SK-N-SH (cell line): ENCODE results near the gene SETD7. TPM values are rescaled to one million over a fixed set of nuclear protein-coding genes. Genes with fewer than 3 reads are reported as not detected.

Source experiments
- CTCF ChIA-PET: fragments of 300-600, 350-600 bp; formaldehyde crosslinking; extraction: SDS; loops from one replicate; lab custom pipeline; 2021; lab: Yijun Ruan, JAX
- POLR2A ChIA-PET: fragments of 350-600 bp; sonication (Branson Sonifier 250); formaldehyde crosslinking; extraction: SDS; loops from one replicate; lab custom pipeline; 2020; ENCODE audit warnings: antibody characterized with exemption, inconsistent platforms; lab: Yijun Ruan, JAX
- DNase-seq: peaks from one replicate; pipeline ENCODE4 v3.0.0; 2012
- H2AFZ ChIP-seq: fragments of 200-600 bp; sonication (generic); 2 replicates; pipeline ENCODE4 v1.8.1; 2016; ENCODE audit warnings: antibody characterized with exemption, mild to moderate bottlenecking, low read depth
- H3F3A ChIP-seq: fragments of 200-600 bp; sonication (generic); replicated peaks from 2 replicates; pipeline ENCODE3; 2016; ENCODE audit warnings: antibody characterized with exemption, mild to moderate bottlenecking; ENCODE audit not compliant: insufficient read depth
- H3K27ac ChIP-seq, 2 experiments: fragments of 200-500 bp in 1 of 2; fragments of 200-600 bp in 1 of 2; sonication (Bioruptor generic) in 1 of 2; sonication (generic), shearing (Covaris generic) in 1 of 2; 2 replicates each; pipeline versions ENCODE4 v1.5.1 to v1.6.1; 2014 to 2016; ENCODE audit warnings: low read depth in 2 of 2, inconsistent platforms in 1 of 2, low read length in 1 of 2, mild to moderate bottlenecking in 1 of 2, mixed read lengths in 1 of 2
- H3K27me3 ChIP-seq: fragments of 200-600 bp; sonication (generic), shearing (Covaris generic); 2 replicates; pipeline ENCODE4 v1.6.1; 2016; ENCODE audit warnings: mixed run types; ENCODE audit not compliant: insufficient read depth
- H3K36me3 ChIP-seq, 2 experiments: fragments of 200-500 bp in 1 of 2; fragments of 200-600 bp in 1 of 2; sonication (Bioruptor generic) in 1 of 2; sonication (generic) in 1 of 2; replicated peaks in 1 of 2; 2 replicates each; pipeline versions ENCODE3 to v1.5.1; 2014 to 2016; ENCODE audit warnings: low read length in 1 of 2, mild to moderate bottlenecking in 1 of 2; ENCODE audit not compliant: insufficient read depth in 2 of 2, control insufficient read depth in 1 of 2
- H3K4me1 ChIP-seq, 2 experiments: fragments of 200-500 bp in 1 of 2; fragments of 200-600 bp in 1 of 2; sonication (Bioruptor generic) in 1 of 2; sonication (generic), shearing (Covaris generic) in 1 of 2; 2 replicates each; pipeline versions ENCODE4 v1.5.1 to v1.6.1; 2014 to 2016; ENCODE audit warnings: low read depth in 1 of 2, low read length in 1 of 2, mixed run types in 1 of 2; ENCODE audit not compliant: insufficient read depth in 2 of 2, control insufficient read depth in 1 of 2
- H3K4me2 ChIP-seq: fragments of 200-600 bp; sonication (generic), shearing (Covaris generic); 2 replicates; pipeline ENCODE4 v1.6.1; 2017; ENCODE audit warnings: mixed run types
- H3K4me3 ChIP-seq, 2 experiments: fragments of 200-500 bp in 1 of 2; fragments of 200-600 bp in 1 of 2; sonication (Bioruptor generic) in 1 of 2; sonication (generic), shearing (Covaris generic) in 1 of 2; 2 replicates each; pipeline versions ENCODE4 v1.5.1 to v1.8.1; 2014 to 2016; ENCODE audit warnings: low read depth in 2 of 2, inconsistent platforms in 1 of 2, low read length in 1 of 2, mild to moderate bottlenecking in 1 of 2, mixed read lengths in 1 of 2, moderate library complexity in 1 of 2
- H3K79me2 ChIP-seq: fragments of 200-600 bp; sonication (generic); 2 replicates; pipeline ENCODE4 v1.8.1; 2017; ENCODE audit warnings: mild to moderate bottlenecking; ENCODE audit not compliant: insufficient read depth
- H3K9ac ChIP-seq: fragments of 200-600 bp; sonication (generic); 2 replicates; pipeline ENCODE4 v1.6.1; 2017; ENCODE audit warnings: mixed run types
- H3K9me2 ChIP-seq: fragments of 200-600 bp; sonication (generic); 2 replicates; pipeline ENCODE4 v1.6.1; 2017; ENCODE audit warnings: mixed run types
- H3K9me3 ChIP-seq: fragments of 200-600 bp; sonication (generic); 2 replicates; pipeline ENCODE4 v1.6.1; 2017; ENCODE audit warnings: mixed run types, mild to moderate bottlenecking, moderate library complexity
- H4K20me1 ChIP-seq: fragments of 200-600 bp; sonication (generic); 2 replicates; pipeline ENCODE4 v1.6.1; 2017; ENCODE audit warnings: mild to moderate bottlenecking, mixed run types; ENCODE audit not compliant: insufficient read depth
- ELF1 ChIP-seq: IDR thresholded peaks from 2 replicates; pipeline ENCODE4 v1.4.0; 2012
- EP300 ChIP-seq, 2 experiments: IDR thresholded peaks; 2 replicates each; pipeline versions ENCODE4 v1.4.0 to v1.6.1; 2012; ENCODE audit warnings: borderline replicate concordance in 1 of 2, low read depth in 1 of 2, low read length in 1 of 2
- FOSL2 ChIP-seq: IDR thresholded peaks from 2 replicates; pipeline ENCODE4 v1.4.0; 2012; ENCODE audit warnings: low read depth, mild to moderate bottlenecking, moderate library complexity, borderline replicate concordance
- GABPA ChIP-seq: IDR thresholded peaks from 2 replicates; pipeline ENCODE4 v1.4.0; 2012; ENCODE audit warnings: low read depth, mild to moderate bottlenecking
- JUND ChIP-seq: IDR thresholded peaks from 2 replicates; pipeline ENCODE4 v1.4.0; 2012
- SMC3 ChIP-seq: IDR thresholded peaks from 2 replicates; pipeline ENCODE4 v1.6.1; 2012; ENCODE audit warnings: low read depth, low read length, improper control_type of control experiment
- TAF1 ChIP-seq: IDR thresholded peaks from 2 replicates; pipeline ENCODE4 v1.6.1; 2012; ENCODE audit warnings: low read depth, mild to moderate bottlenecking, low read length, moderate library complexity, borderline replicate concordance
- TCF12 ChIP-seq: IDR thresholded peaks from 2 replicates; pipeline ENCODE4 v1.4.0; 2012
- TEAD4 ChIP-seq: IDR thresholded peaks from 2 replicates; pipeline ENCODE4 v1.4.0; 2012; ENCODE audit warnings: mild to moderate bottlenecking, borderline replicate concordance; ENCODE audit not compliant: insufficient read depth
- WGBS: methylation state at CpG from one replicate; pipeline ENCODE4 v1.1.6; 2017; ENCODE audit warnings: low lambda C conversion rate; 5-methylcytosine and 5-hydroxymethylcytosine counted together
- polyA plus RNA-seq, 3 experiments: library from polyadenylated mRNA; depleted of rRNA; stranded (reverse); fragments of >200 nt; gene quantifications; 2 replicates each; pipeline ENCODE4 v1.2.3, GENCODE V29; 2012
- TF ChIP-seq, protein P1 (sequence below): IDR thresholded peaks from 2 replicates; pipeline ENCODE4 v1.4.0; 2012; ENCODE audit warnings: low read depth
- TF ChIP-seq, protein P2 (sequence below): IDR thresholded peaks from 2 replicates; pipeline ENCODE4 v1.6.1; 2012; ENCODE audit warnings: mild to moderate bottlenecking, low read depth, low read length, moderate library complexity
- TF ChIP-seq, protein P3 (sequence below): fragments of 150-350 bp; IDR thresholded peaks from 2 replicates; pipeline ENCODE4 v1.6.1; 2017; ENCODE audit warnings: antibody characterized with exemption, low read length, low read depth, borderline replicate concordance

SETD7 gene
- polyA plus RNA-seq, 1 of the 3 experiments (the other 2 are of a cell fraction) = 5.0 TPM

DNA sequence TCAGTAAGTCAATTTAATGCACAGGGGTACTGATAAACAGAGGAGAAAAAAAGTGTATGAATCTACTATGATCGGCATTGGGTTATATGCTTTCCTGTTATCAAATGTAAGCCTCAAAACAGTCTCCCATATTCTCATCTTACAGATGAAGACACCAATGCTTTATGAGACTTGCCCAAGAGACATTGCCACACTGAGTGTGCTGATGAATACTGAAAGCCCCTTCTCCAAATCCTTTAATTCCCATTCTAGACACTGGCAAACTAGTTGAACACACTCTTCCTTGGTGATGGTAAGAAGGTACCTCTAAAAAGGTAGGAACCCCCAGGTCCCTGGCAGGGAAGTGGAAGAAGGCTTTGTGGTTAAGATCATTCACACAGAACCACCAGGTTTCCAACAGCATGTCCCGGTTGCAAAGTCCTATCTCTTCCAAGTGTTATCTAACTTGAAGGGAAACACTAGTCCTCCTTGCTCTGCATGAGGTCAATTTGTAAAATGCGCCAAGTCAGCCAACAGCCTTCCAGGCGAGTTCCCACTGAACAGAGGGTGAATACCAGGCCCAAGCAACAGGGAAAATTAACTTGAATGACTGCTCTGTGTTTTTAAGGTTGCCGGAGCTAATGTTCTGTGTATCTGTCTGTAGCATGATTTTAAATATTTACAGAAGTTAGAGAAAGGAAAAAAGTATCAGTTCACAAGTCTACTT is 5.1 kb downstream of the SETD7 start:
- POLR2A ChIA-PET = interaction anchor here (0.6 kb wide), 2 partner anchors 288 to 498 kb away, joined by 4 to 8 read pairs; no protein-coding TSS in a partner anchor
- H3K9me2 ChIP-seq = no peaks in the 10 kb centered on the region
- H3K9me3 ChIP-seq = no peaks in the 10 kb centered on the region
- CTCF ChIA-PET = interaction anchor here (1.3 to 2.0 kb wide), 2 partner anchors 20 to 53 kb away, joined by 3 to 8 read pairs; no protein-coding TSS in a partner anchor
- no peak for DNase-seq
- no peak overlapping the region for H3K9ac ChIP-seq
- peaks cover 8% of the 10 kb centered on the region for H4K20me1 ChIP-seq
- H3F3A ChIP-seq = no peaks in the 10 kb centered on the region
- peaks cover 83% of the 10 kb centered on the region for H3K79me2 ChIP-seq
- peaks cover 25 to 27% of the 10 kb centered on the region in 2 experiments; a peak in 3 of 4 replicates for H3K4me1 ChIP-seq
- no peak overlapping the region for H3K27ac ChIP-seq
- H3K4me2 ChIP-seq = no peak overlapping the region
- H2AFZ ChIP-seq = no peak overlapping the region
- H3K4me3 ChIP-seq = no peak overlapping the region
- TF ChIP-seq TAF1 (no peak), TEAD4 (no peak)
- TF ChIP-seq, protein P1, sequence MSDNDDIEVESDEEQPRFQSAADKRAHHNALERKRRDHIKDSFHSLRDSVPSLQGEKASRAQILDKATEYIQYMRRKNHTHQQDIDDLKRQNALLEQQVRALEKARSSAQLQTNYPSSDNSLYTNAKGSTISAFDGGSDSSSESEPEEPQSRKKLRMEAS = no peak
- H3K36me3 ChIP-seq = peaks cover 0 to 8% of the 10 kb centered on the region in 2 experiments
- 94% methylated on average over 5 of the region's 5 CpGs for whole genome bisulfite sequencing
- no peaks in the 10 kb centered on the region for H3K27me3 ChIP-seq

DNA sequence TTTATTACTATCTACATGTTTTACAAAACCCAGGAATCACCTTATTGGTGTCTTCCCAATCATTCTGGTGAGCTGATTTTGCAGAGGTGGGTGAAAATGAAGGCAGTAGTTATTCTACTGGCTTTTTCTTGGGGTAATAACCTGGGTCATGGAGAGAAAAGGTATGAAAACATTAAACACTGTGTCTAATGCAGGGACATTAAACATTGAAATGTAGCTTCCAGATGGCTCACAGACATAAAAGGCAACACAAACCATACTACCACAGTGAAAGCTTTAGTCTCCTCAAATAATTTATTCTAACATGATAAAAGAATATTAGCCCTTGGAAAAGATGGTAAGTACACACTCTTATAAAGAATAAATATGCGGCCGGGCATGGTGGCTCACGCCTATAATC is 8.0 kb downstream of the SETD7 start:
- H3K27ac ChIP-seq = no peak overlapping the region
- H3K9me3 ChIP-seq = no peaks in the 10 kb centered on the region
- no peak for TF ChIP-seq GABPA
- no peak for TF ChIP-seq TCF12
- TF ChIP-seq, protein P1 = no peak
- TF ChIP-seq, protein P2, sequence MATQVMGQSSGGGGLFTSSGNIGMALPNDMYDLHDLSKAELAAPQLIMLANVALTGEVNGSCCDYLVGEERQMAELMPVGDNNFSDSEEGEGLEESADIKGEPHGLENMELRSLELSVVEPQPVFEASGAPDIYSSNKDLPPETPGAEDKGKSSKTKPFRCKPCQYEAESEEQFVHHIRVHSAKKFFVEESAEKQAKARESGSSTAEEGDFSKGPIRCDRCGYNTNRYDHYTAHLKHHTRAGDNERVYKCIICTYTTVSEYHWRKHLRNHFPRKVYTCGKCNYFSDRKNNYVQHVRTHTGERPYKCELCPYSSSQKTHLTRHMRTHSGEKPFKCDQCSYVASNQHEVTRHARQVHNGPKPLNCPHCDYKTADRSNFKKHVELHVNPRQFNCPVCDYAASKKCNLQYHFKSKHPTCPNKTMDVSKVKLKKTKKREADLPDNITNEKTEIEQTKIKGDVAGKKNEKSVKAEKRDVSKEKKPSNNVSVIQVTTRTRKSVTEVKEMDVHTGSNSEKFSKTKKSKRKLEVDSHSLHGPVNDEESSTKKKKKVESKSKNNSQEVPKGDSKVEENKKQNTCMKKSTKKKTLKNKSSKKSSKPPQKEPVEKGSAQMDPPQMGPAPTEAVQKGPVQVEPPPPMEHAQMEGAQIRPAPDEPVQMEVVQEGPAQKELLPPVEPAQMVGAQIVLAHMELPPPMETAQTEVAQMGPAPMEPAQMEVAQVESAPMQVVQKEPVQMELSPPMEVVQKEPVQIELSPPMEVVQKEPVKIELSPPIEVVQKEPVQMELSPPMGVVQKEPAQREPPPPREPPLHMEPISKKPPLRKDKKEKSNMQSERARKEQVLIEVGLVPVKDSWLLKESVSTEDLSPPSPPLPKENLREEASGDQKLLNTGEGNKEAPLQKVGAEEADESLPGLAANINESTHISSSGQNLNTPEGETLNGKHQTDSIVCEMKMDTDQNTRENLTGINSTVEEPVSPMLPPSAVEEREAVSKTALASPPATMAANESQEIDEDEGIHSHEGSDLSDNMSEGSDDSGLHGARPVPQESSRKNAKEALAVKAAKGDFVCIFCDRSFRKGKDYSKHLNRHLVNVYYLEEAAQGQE = no peak
- TF ChIP-seq FOSL2 = no peak
- no peak for TF ChIP-seq SMC3
- no peak for TF ChIP-seq EP300 (IDR thresholded peaks at IDR 0.05; ENCODE audit: borderline replicate concordance in 1 of 2, low read depth in 1 of 2, low read length in 1 of 2)
- TF ChIP-seq JUND = no peak
- no peak for TF ChIP-seq ELF1
- TF ChIP-seq, protein P3, sequence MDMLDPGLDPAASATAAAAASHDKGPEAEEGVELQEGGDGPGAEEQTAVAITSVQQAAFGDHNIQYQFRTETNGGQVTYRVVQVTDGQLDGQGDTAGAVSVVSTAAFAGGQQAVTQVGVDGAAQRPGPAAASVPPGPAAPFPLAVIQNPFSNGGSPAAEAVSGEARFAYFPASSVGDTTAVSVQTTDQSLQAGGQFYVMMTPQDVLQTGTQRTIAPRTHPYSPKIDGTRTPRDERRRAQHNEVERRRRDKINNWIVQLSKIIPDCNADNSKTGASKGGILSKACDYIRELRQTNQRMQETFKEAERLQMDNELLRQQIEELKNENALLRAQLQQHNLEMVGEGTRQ = no peak
- no peak overlapping the region for H3K4me2 ChIP-seq
- 93% methylated on average over 3 of the region's 3 CpGs for WGBS
- H3K4me1 ChIP-seq = peaks cover 12 to 23% of the 10 kb centered on the region in 2 experiments; a peak in 3 of 4 replicates
- no peaks in the 10 kb centered on the region for H3F3A ChIP-seq
- ChIA-PET CTCF (interaction anchor here (1.2 to 2.7 kb wide), 3 partner anchors 17 to 56 kb away, joined by 3 to 8 read pairs (median 4); no protein-coding TSS in a partner anchor), POLR2A (no interaction called here)
- no peak for DNase-seq
- peaks cover 8% of the 10 kb centered on the region for H4K20me1 ChIP-seq
- no peaks in the 10 kb centered on the region for H3K9me2 ChIP-seq
- peaks cover 67% of the 10 kb centered on the region for H3K79me2 ChIP-seq
- no peak overlapping the region for H3K9ac ChIP-seq
- H2AFZ ChIP-seq = no peak overlapping the region
- H3K4me3 ChIP-seq = no peak overlapping the region
- no peaks in the 10 kb centered on the region for H3K27me3 ChIP-seq
- H3K36me3 ChIP-seq = peaks cover 2 to 8% of the 10 kb centered on the region in 2 experiments
